Nephron progenitor cell (in vitro differentiated cells): Measurements from ENCODE around the gene MYL2.

Experiments used
- DNase-seq: peaks from one replicate; pipeline ENCODE4 v3.0.0; 2021
- H3K27ac Mint-ChIP-seq: 2 replicates; pipeline ENCODE4 v1.8.0; 2021; ENCODE audit warnings: mild to moderate bottlenecking, moderate library complexity, mixed read lengths
- H3K27me3 Mint-ChIP-seq: 2 replicates; pipeline ENCODE4 v1.8.0; 2021; ENCODE audit warnings: mild to moderate bottlenecking, low read depth, mixed read lengths; ENCODE audit not compliant: poor library complexity
- H3K36me3 Mint-ChIP-seq: 2 replicates; pipeline ENCODE4 v1.8.0; 2021; ENCODE audit warnings: low read depth, mixed read lengths
- H3K4me1 Mint-ChIP-seq: 2 replicates; pipeline ENCODE4 v1.8.0; 2021; ENCODE audit warnings: mixed read lengths
- H3K4me3 Mint-ChIP-seq: 2 replicates; pipeline ENCODE4 v1.8.0; 2021; ENCODE audit warnings: mild to moderate bottlenecking, moderate library complexity, mixed read lengths
- H3K9me3 Mint-ChIP-seq: 2 replicates; pipeline ENCODE4 v1.8.0; 2021; ENCODE audit warnings: mild to moderate bottlenecking, moderate library complexity, mixed read lengths
- CTCF ChIP-seq: fragments of 200-600 bp; sonication (generic); IDR thresholded peaks from 2 replicates; pipeline ENCODE4 v1.5.0; 2021; ENCODE audit warnings: antibody characterized with exemption

The MYL2 gene

GRCh38 chr12:110933326-110933974 is 13.1 kb upstream of the MYL2 start:
- H3K27ac Mint-ChIP-seq = no peak overlapping the region
- peaks cover 7% of the 10 kb centered on the region for H3K4me1 Mint-ChIP-seq
- TF ChIP-seq CTCF = no peak
- no peaks in the 10 kb centered on the region for H3K9me3 Mint-ChIP-seq
- DNase-seq = no peak
- no peak overlapping the region for H3K4me3 Mint-ChIP-seq
- H3K36me3 Mint-ChIP-seq = no peaks in the 10 kb centered on the region
- H3K27me3 Mint-ChIP-seq = peaks cover 38% of the 10 kb centered on the region

- Mint-ChIP-seq H3K4me3 (no peak overlapping the region), H3K27ac (no peak overlapping the region), H3K27me3 (peaks cover 26% of the 10 kb centered on the region), H3K4me1 (peaks cover 7% of the 10 kb centered on the region), H3K36me3 (no peaks in the 10 kb centered on the region), H3K9me3 (no peaks in the 10 kb centered on the region)
- DNase-seq = peak; percentile 29
- peak; percentile 36 for TF ChIP-seq CTCF
These were observed 11.7 kb upstream of the MYL2 start for GRCh38 chr12:110932046-110932445.

- no peaks in the 10 kb centered on the region for H3K36me3 Mint-ChIP-seq
- H3K4me3 Mint-ChIP-seq = no peak overlapping the region
- H3K27ac Mint-ChIP-seq = no peak overlapping the region
- peaks cover 23% of the 10 kb centered on the region for H3K27me3 Mint-ChIP-seq
- H3K9me3 Mint-ChIP-seq = no peaks in the 10 kb centered on the region
- peaks cover 5% of the 10 kb centered on the region for H3K4me1 Mint-ChIP-seq
- DNase-seq = no peak
- TF ChIP-seq CTCF = no peak
These were observed 10.9 kb upstream of the MYL2 start for GRCh38 chr12:110931315-110931728.

GRCh38 chr12:110930348-110931314 is 10.3 kb upstream of the MYL2 start:
- Mint-ChIP-seq H3K27ac (no peak overlapping the region), H3K4me3 (no peak overlapping the region), H3K4me1 (peaks cover 5% of the 10 kb centered on the region), H3K27me3 (peaks cover 18% of the 10 kb centered on the region), H3K9me3 (no peaks in the 10 kb centered on the region), H3K36me3 (no peaks in the 10 kb centered on the region)
- TF ChIP-seq CTCF = no peak
- no peak for DNase-seq

- no peaks in the 10 kb centered on the region for H3K36me3 Mint-ChIP-seq
- no peak for TF ChIP-seq CTCF
- no peaks in the 10 kb centered on the region for H3K9me3 Mint-ChIP-seq
- H3K27me3 Mint-ChIP-seq = peaks cover 12% of the 10 kb centered on the region
- no peak for DNase-seq
- H3K4me1 Mint-ChIP-seq = peaks cover 5% of the 10 kb centered on the region
- H3K27ac Mint-ChIP-seq = no peak overlapping the region
- H3K4me3 Mint-ChIP-seq = no peak overlapping the region
These were observed 9.4 kb upstream of the MYL2 start for GRCh38 chr12:110929818-110930217.
